NCI-H2196 treated with DMSO at 0.1 percent for 48 hours (cell line): ENCODE data around the gene GFPT2.
A peak's percentile ranks its signal among the peaks of the same experiment; 100 is the strongest.
"Not testable (repeated sequence)": the region's sequence is repeated elsewhere in the genome, so short reads cannot be mapped to it uniquely, and the experiment has no call there.

Experiments used
- DNase-seq: peaks from one replicate; lab custom pipeline; 2025; ENCODE audit not compliant: unreplicated experiment; lab: John Stamatoyannopoulos, UW

The GFPT2 gene

DNA sequence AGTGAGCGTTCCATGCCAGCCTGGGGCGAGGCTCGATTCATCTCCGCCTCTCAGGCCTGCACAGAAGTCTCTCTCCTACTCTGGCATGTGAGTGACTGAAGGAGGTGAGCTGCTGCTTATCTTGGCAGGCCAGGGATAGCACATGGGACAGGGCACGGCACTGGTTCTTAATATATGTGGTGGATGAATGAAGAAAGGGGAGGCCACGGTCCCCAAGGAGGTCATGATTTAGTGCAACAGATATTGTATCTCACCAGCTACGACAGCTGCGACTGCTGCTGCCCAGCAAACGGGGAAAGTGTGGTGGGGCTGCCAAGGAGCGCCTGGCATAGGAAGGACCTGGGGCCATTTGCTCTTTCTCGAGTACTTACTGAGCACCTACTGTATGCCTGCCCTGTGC, 41.9 kb downstream of the GFPT2 start:
- DNase-seq, result no peak

DNA sequence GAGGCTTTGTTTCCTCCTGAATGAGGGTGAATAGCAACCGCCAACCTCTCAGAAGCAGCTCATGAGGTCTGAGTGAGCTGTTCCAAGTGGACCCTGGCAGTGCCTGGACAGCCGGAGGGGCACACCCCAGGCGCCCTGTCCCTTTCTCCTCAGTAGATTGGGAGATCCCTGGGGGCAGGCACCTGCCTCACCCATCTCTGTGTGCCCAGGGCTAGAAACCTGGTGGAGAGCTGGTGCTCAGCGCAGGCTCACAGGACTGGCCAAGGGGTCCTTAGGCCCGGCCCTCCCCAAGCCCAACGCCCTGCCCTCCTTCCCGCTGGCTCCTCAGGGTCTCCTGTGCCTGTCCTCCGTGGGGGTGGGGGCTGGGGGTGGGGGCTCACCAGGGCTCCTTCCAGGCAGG, 46.3 kb downstream of the GFPT2 start:
- no peak for DNase-seq

DNA sequence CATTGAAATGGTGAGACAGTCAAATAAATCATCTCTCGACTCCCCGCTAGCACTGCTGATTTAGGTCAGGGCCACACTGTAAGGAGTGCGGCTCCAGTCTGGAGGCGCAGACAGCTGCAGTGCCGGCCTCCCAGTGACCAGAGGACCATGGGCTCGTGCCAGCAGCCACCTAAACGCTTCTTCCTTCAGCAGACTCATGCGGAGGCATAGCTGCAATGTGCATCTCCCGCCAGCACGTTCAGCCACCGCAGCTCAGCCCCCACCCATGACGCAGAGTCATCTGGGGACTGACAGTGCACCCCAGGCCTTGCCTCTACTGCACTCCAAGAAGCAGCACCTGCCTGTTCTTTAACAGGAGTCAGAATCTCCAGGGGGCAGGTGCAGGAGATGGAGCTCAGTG, 47.7 kb downstream of the GFPT2 start:
- DNase-seq, result no peak

DNA sequence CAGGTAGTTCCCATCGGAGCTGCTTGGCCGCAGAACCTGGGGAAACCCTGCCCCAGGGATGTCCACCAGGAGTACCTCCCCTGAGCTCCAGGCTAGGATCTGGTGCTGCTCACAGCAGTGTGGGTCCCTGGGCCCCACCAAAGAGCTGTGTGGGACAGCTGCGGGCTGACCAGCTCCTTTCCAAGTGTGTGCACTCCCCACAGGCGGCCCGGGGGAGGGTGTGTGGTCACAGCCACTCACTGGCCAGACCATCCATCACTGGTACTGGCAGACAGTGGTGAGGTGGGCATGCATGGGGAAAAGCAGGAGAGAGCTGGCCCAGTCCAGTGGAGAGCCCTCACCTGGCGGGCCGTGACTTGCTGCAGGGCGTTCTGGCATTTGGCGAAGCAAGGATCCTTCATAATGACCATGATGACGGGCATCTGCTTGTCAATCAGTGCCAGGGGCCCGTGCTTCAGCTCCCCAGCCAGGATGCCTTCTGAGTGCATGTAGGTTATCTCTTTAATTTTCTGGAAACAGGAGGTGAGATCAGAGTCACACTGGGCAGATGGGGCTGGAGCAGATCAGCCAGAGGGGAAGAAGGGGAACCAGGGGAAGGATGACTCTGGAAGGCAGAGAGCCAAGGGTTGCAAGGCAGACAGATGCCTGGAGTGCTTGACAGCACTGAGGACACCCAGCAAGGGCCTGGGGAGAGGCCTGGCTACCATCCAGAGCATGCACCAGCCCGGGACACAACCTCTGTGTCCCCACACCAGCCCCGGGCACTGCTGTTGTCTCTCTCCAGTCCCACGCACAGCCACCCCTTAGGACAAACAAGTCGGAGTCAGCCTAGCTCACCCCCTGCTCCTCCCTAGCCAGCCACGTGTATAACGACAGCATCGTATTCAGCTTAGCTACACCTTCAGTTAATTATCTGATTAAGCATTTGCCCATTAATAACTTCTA, 48.4 kb downstream of the GFPT2 start:
- DNase-seq, result no peak

DNA sequence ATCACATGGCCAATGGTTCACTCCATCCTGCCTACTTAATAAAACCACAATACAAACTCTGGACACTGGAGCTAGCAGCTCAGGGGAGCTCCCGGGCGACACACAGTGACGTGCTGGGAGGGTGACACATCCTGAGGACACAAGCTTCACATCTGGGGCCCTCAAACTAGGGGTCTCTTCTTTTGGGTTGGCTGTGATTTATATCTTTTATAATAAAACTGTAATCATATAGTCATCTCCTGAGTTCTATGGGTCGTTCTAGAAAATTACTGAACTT, 49.2 kb downstream of the GFPT2 start:
- DNase-seq, result no peak

DNA sequence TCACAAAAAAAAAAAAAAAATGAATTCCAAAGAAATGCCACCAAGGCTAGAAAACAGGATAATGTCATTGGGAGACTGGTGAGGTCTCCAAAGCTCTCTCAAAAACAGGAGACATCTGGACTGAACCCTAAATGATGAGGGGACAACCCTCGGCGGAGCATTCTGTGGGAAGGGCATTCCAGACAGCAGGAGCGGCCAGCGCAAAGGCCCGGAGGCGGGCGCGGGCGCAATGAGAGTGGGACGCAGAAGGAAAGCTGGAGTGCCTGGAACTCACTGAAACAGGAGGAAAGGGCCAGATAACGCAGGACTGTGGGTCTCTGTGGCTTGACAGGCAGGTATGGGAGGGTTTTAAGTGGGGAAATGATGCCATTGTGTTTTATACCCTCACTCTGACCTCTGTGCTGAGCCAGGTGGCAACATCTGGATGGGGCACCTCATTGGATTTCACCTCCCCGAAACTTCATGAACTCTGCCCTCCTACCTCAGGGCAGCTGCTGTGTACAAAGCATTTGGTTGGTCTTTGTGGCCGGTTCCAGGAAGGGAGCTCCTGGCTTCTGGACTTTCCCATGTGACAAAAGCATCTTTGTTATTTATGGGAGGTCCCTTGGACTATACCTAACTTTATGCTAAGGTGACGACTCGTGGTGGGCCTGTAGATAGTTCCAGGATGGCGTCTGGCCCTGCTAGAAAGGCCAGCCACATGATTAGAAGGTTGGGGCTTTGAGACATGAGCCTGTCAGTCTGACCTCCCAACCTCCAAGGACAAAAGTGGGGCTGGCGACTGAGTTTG, 49.7 kb downstream of the GFPT2 start:
- DNase-seq, result no peak

DNA sequence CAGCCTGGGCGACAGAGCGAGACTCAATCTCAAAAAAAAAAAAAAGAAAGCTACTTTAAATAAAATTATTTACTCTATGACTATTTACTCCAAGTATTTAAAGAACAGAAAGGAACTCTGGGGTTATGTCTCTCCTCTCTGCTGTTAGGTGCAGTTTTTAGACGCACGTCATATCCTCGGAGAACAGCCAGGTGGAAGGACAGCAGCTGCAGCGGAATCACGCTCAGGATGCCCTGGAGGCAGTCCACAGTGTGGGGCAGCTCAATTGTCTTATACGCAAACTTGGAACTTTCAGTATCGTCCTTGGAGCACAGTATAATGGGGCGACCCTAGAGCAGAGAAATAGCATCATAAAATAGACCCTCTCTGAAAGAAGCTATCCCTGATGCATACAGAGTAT, 50.9 kb downstream of the GFPT2 start:
- no peak for DNase-seq

DNA sequence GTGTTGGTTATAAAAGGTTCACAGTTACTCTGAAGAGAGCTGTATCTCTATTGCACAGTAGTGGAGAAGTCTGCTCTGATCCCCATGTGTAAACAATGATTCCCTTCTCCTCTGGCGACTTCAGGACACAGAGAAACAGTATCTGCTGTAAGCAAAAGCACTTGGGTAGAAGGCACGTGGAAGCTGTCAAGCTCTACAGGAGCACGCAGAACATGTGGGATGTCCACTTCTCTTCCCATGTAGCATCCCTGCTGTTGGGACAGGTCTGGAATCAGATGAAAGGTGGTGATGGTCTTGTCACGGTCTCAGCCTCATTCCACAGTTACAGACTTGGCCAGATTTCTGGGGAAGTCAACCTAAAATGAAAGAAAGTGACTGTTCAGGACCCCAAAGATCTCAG, 51.9 kb downstream of the GFPT2 start:
- no peak for DNase-seq

DNA sequence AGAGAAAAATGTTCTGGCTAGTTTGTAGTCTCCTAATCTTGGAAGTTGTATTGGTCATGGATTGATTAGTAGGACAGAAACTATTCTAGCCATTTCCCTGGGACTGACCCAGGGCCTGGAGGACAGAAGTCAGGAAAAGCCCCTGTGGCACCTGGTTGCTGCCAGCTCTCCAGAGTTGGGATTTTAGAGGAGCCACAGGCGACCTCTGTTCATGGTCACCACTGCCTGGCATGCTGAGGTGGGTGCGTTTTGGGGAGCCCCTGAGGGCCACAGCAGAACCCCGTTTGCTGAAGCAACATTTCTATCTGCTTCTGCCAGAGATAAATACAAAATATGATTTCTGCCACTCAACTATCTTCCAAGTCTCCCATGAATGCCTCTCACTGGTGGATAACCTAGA, 53.6 kb downstream of the GFPT2 start:
- DNase-seq, result no peak

DNA sequence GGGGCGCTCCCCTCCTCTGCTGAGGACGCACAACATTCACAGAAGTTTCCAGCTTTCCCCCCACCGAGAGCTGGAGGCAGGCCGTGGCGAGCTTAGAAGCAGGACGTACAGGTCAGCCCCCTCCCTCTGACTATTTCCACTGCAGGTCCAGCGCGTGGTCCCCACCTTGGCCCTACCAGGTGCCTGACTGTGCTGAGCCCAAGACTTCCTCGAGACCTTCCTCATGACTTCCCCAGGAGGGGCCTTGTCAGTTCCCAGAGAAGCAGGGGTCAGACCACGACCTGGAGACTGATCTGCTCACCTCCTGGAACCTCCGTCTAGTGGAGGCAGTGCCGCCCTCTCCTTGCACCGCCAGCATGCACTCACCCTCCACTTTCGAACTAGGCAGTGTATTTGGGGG, 54.1 kb downstream of the GFPT2 start:
- not testable (repeated sequence) for DNase-seq

DNA sequence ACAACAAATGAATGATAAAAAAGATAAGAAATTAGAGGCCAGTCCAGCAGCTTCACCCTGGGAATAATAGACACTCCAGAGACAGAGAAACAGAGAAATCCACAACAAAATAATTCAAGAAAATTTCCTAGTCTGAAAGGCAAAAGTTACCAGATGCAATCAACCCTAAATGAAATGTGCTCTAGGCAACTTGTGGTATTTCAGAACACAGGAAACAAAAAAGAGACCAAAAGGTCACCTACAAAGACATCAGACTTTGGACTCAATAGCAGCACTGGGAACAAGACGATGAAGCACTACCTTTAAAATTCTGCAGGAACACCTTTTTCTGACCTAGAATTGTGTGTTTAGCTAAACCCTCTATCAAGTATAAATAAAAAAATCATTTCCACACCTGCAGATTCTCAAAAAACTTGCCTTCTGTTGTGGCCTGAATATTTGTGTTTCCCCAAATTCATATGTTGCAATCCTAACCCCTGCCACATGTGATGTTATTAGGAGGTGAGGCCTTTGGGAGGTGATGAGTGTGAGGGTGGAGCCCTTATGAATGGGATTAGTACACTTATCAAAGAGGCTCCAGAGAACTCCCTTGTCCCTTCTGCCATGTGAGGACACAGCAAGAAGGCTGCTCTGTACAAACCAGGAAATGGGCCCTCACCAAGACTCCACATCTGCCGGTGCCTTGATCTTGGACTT, 55.4 kb downstream of the GFPT2 start:
- DNase-seq, result no peak

DNA sequence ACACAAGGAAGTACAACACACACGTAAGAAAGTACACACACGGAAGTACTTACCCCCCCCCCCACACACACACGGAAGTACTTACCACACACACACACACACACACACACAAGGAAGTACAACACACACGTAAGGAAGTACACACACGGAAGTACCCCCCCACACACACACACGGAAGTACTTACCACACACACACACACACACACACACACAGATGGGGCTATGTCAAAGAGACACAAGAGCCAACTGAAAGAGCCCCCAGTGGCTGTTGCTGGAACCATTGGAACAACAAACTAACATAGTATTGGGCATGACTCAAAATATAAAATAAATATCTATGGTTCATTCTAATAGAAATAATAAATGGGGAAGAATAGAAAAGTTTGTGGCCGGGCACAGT, 56.4 kb downstream of the GFPT2 start:
- DNase-seq, result no peak

DNA sequence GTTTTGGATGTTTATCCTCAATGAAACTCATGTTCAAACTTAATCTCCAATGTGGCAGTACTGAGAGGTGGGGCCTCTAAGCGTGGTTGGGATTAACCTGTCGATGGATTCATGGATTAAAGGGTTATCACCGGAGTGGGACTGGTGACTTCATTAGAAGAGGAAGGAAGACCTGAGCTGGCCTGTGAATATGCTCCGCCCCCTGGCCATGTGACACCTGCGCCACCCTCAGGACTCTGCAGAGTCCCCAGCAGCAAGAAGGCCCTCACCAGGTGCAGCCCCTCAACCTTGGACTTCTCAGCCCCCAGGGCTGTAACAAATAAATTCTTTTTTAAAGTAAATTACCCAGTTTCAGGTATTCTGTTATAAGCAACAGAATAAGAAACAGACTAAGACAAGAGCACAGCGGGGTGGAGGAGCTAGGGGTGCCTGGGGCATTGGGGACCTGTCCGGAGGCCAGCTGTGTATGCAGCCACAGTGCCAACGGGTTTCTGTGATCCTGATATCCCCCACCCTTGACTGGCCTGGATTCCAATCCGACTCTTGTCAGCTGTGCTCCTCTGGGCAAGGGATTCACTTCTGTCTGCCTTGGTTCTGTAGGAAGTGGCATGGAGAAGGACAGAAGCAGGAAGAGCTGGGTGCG, 58.1 kb downstream of the GFPT2 start:
- DNase-seq, result no peak

DNA sequence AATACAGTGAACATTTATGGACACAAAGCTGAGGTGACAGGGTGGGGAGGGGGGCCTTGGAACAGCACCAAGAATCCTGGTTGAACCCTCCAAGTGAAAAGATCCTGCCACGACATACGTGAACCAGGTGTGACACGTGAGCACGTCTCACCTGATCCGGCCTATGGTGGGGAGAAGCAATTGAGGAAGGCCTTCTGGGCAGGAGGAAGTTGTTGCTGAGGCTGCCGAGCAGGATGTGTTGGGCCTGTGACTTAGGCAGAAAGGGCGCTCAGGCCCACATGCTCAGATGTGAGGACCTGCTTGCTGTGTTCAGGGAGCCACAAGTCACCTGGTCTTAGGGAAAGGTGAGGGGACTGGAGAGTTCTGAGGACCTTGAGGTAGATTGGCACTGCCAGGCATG, 58.7 kb downstream of the GFPT2 start:
- DNase-seq, result no peak

DNA sequence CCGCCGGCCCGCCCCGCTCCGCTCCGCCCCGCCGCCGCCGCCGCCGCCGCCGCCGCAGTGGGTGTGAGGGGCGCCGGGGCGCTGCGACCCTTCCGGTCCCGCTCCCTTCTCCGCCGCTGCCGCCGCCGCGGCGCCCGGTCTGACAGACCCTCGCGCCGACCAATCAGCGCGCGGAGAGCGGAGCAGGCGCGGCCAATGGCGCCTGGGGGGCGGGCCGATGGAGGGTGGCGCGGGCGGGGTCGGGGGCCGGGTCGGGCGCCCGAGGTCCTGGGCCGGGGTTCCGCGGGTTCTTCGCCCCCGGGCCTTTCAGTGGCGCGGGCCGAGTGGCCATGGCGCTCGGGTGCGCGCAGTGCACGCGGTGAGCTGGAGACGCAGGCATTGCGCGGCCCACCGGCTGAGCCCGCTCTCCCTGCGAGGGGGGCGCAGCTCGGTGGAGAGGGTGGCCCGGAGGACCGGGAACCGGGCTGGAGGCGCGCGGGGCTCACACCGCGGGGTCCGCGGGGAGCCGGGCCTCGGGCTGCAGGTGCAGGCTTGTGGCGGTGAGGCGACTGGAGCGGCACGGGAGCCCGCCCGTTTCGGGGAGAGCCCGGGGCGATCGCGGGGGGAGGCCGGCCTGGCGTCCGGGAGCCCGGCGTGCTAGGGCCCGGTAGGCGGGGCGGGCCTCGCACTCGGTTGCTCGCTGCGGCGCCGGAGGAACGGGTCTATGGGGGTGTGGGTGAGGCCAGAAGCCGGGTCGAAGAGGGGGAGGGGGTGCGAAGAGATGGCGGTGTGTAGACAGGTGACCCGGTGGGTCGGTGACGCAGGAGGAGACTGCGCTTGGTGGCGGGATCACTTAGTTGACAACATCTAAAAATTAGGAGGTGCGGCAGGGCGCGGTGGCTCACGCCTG, 60.9 kb downstream of the GFPT2 start, which contains the start of gene MAPK9:
TSS of gene MAPK9 (minus strand) at position 141 of the 889 bp plus-strand sequence. CDS start 11,522 bp downstream, outside the sequence.
- peak; percentile 44 for DNase-seq

DNA sequence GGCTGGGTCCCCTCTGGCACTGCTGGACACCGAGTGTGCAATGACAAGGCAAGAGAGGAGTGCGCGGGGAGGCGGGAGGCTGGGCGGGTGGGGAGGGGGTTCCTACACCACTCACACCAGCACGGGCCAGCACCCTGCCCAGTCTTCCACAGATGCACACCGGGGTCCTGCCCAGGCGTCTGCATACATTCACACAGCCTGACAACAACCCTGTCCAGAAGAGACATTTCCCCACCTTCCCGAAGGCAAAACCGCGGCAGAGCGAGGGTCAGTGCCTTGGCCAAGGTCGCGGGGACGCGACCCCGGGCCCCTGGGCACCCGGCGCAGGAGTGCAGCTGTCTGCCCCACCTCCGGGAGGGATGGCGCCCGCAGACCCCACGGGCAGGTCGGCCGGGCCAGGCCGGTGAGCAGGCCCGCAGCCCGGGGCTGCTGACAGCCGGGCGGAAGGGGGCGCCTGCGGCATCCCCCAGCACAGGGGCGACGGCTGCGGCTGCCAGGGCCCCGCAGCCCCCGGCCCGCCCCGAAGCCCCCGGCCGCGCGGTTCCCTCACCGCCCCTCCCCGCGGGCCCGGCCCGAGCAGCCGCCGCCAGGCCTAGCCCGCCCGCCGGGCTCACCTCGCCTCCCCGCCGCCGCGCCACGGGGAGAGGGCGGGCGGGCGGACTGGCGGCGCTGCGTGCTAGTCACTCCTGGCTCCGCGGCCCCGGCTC, 61.7 kb downstream of the GFPT2 start:
- no peak for DNase-seq

DNA sequence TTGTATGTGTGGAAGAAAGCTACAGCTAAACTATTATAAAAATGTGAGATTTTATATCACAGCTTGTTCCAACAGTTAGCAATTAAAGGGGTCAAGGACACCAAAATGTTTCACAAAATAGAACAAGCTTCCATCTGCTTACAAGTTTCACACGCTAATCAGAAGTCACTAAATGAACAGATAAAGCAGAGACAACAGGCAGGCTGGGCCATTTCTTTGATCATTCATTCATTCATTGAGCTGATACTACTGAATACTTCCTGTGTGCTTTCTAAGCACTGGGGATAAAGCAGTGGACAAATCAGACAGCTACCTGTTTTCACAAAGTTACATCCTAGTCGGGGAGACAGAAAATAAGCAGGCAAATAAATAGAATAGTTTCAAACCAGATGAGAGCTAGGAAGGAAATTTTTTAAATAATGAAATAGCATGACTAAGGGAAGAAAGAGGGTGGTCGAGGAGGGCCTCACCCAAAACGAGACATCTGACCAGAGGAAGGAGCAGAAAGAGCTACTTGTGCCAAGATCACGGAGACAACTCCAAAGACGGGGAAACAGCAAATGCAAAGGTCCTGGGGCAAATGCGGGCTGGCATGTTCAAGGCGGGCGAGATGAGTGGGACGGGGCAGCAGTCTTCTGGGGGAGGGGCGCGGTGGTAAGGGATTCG, 62.4 kb downstream of the GFPT2 start:
- no peak for DNase-seq

DNA sequence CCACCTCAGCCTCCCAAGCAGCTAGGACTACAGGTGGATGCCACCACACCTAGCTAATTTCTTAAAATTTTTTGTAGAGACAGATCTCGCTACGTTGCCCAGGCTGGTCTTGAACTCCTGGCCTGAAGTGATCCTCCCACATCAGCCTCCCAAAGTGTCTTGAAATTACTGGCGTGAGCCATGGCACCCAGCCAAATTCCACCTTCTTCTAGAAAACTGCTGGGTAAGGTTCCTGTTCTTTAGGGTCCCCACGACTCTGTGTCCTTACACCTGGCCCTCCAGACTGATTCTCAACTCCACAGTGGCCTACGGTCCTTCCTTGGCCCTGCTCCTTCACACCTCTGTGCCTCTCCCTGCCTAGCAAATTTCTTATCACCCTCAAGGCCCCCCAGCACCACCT, 63.2 kb downstream of the GFPT2 start:
- DNase-seq, result no peak

DNA sequence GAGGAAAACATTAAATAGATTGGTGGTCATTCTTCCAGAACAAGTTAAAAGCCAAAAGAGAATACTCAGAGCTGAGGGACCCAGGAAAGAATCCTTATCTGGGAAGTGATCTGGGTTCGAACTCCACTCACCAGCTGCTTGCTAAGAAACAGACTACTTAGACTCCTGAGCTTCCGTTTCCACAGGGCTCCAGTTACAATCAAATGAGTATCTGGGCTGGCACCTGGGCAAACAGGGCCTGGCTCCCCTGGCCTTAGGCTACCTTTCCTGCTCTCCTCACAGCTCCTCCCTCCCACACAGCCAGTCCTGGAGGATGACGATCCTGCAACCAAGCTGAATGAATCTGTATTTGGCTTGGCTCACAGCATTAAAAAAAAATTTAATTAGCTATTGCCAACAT, 63.7 kb downstream of the GFPT2 start:
- DNase-seq, result peak; percentile 76
